Measurements from ENCODE around the gene PTPN3.
"Not testable (repeated sequence)": the region's sequence is repeated elsewhere in the genome, so short reads cannot be mapped to it uniquely, and the experiment has no call there.

The PTPN3 gene, protein sequence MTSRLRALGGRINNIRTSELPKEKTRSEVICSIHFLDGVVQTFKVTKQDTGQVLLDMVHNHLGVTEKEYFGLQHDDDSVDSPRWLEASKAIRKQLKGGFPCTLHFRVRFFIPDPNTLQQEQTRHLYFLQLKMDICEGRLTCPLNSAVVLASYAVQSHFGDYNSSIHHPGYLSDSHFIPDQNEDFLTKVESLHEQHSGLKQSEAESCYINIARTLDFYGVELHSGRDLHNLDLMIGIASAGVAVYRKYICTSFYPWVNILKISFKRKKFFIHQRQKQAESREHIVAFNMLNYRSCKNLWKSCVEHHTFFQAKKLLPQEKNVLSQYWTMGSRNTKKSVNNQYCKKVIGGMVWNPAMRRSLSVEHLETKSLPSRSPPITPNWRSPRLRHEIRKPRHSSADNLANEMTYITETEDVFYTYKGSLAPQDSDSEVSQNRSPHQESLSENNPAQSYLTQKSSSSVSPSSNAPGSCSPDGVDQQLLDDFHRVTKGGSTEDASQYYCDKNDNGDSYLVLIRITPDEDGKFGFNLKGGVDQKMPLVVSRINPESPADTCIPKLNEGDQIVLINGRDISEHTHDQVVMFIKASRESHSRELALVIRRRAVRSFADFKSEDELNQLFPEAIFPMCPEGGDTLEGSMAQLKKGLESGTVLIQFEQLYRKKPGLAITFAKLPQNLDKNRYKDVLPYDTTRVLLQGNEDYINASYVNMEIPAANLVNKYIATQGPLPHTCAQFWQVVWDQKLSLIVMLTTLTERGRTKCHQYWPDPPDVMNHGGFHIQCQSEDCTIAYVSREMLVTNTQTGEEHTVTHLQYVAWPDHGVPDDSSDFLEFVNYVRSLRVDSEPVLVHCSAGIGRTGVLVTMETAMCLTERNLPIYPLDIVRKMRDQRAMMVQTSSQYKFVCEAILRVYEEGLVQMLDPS

DNA sequence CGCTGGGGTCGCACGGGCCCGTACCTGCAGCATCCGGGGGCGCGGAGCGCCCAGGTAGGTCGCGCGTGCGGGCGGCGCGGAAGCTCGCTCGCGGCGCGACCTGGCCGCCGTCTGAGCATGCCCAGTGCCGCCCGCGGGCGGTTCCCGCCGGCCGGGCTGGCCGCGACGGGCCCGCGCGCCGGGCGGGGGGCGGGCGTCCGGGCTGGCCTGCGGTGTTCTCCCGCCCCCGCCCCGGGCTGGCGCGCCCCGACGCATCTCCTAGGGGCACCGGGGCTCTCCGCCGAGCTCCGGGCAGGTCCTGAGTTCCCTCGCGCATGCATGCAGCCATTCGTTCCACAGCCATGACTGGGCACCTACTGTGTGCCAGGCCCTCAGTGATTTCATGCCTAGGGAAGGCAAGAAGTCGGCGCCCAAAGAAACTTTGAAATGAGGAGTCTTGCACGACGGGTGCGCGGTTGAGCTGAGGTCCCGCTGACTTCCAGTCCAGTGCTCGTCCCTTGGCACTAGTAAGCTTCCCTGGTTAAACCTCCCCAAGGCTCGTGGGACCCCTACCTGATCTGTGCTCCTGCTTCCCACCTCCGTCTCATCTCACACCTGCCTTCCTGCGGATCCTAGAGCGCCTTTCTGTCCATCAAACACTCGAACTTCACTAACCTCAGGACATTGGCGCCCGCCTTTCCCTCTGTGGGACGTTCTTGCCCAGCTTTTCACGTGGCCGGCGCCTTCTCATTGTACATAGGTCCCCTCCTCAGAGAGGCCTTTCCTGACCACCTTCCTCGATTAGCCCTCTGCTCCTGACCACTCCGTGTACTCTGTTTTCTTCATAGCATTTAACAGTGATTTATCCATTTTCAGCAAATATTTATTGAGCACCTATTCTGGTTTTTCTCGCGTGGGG lies at the start of gene PTPN3:
Gene PTPN3, minus strand, starts transcription at position 113 of the 898 bp plus-strand sequence. CDS start 34,873 bp downstream, outside the sequence.
- DNase-seq: no peak

DNA sequence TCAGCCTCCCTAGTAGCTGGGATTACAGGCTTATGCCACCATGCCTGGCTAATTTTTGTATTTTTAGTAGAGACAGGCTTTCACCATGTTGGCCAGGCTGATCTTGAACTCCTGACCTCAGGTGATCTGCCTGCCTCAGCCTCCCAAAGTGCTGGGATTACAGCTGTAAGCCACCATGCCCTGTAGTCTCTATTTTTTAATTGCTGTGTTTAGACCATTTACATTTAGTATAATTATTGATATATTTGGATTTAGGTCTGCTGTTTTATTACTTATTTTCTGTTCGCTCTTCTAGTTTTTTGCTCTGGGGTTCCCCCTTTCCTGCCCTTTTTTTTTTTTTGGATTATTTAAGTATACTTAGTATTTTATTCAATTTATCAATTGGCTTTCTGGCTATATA lies 46.8 kb upstream of the PTPN3 start:
- not testable (repeated sequence) for DNase-seq

DNA sequence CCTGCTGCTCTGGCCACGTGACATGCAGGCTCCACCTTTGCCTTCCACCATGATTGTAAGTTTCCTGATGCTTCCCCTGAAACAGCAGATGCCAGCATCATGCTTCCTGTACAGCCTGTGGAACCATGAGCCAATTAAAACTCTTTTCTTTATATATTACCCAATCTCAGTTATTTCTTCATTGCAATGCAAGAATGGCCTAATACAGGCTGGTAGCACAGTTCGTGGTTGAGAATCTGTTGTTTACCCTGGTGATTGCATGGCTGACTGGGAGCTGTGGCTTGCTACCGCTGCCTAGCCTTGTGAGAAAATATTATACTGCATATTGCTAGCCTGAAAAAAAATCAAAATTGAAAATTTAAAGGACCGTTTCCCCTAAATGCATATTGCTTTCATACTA lies 44.8 kb upstream of the PTPN3 start:
- peak; percentile 74 for DNase-seq

DNA sequence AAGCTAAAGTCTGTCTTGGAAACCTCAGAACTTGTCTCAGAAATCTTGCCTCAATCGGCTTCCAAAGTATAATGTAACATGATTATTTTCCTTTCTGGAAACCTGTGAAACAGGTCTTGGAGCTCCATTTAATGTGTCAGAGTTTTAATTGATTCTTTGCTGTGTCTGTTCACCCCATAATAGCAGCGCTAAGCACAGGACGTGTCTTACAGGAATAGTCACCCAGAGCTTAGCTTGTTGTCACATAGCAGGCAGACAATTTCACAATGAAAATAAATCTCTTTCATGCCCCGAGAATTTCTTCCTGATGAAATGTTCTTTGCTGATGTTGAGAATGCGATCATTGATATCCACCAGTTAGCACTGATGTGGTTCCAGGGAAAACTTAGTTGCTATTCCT lies 40.2 kb upstream of the PTPN3 start:
- DNase-seq: no peak

DNA sequence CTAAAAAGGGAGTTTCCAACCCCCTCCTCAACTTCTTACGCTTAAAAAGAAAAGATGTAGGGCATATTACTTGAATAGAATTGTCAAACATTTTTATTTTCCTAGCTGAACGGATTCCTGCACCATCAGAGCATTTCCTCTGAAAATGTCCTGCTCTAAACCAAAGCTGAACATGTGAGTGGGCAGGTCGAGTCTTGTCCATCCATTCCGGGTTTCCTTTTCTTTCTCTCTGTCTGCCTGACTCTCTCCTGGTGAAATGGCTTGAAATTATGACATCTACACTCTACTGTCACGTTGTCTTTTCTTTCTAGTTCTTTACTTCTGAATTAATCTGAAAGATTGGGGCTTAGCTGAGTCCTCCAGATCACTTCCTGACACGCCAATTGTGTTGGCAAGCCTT lies 39.2 kb upstream of the PTPN3 start:
- DNase-seq: no peak

DNA sequence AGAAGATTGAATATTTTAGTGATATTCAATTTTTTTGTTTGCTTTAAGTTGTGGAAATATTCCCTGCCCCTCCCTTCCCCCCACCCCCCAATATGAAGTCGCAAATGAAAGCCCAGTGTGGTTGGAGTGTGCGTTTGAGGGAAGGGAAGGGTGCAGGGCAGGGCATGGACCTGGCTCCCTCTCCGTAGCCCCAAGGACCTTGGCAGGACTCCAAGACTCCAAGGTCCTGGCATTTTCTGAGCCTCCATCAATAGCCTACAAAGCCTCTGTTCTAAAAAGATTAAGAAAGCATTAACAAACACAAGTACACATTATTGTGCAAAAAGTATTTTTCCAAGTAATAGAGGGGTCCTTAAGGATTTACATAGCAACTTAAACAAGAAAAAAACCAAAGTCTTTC lies 38.8 kb upstream of the PTPN3 start:
- DNase-seq: no peak

DNA sequence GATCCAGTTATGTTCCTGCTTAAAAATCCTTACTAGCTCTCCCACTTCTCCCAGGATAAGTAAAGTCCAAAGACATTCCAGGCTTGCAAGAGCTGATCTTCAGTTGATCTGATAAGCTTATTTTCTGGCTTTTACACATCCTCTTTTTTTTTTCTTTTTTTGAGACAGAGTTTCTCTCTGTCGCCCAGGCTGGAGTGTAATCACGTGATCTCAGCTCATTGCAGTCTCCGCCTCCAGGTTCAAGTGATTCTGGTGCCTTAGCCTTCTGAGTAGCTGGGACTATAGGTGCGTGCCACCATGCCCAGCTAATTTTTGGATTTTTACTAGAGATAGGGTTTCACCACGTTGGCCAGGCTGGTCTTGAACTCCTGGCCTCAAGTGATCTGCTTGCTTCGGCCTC lies 37.3 kb upstream of the PTPN3 start:
- DNase-seq: peak; percentile 30

DNA sequence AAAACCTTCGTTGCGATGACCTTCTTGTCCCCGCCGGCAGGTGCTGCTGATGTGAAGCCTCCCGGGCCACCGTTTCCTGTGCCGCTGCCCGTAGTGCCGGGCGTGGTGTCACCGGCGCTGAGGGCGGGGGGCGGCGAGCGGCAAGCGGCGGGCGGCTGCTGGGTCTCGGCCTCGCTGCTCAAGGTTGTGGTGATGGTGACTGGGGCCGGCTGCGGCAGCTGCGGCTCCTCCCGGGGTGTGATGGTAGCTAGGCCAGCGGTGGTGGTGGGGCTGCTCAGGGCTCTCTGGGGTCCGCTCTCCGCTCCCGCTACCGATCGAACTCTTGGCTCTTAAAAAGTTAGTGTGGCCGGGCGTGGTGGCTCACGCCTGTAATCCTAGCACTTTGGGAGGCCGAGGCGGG lies 36.0 kb upstream of the PTPN3 start:
- DNase-seq: no peak

DNA sequence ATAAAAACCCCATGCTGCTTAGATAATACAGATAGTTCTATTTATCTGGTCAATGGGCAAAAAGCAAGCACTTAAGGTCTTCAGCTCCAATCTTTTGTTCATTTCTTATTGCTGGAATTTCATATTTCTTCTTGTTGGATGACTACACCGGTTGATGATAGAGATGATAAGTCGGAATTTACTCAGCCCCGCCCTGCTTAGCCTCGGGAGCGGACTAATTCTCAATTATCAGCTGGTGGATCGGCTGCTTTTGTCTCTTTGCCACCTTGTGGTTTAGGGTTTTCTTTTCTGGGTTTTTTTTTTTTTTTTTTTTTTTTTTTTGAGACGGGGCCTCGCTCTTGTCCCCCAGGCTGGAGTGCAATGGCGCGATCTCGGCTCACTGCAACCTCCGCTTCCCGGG lies 34.5 kb upstream of the PTPN3 start:
- DNase-seq: not testable (repeated sequence)

DNA sequence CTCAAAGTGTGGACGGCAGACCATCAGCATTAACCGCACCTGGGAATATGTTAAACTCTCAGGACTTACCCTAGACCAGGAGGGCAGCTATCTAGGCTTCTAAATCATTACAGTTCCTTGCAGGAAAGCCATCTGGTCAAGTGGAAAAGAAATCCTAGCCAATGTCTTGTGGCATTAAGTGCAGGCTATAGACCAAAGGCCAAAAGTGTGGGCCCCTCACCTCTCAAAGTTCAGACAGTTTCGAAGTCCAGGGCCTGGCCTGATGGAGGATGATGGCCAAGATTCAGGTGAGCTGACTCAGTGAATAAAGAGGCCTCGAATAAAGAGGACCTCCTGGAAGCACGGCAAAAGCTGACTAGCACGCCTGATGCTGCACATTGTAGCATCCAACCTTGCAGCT lies 24.0 kb upstream of the PTPN3 start:
- DNase-seq: no peak

DNA sequence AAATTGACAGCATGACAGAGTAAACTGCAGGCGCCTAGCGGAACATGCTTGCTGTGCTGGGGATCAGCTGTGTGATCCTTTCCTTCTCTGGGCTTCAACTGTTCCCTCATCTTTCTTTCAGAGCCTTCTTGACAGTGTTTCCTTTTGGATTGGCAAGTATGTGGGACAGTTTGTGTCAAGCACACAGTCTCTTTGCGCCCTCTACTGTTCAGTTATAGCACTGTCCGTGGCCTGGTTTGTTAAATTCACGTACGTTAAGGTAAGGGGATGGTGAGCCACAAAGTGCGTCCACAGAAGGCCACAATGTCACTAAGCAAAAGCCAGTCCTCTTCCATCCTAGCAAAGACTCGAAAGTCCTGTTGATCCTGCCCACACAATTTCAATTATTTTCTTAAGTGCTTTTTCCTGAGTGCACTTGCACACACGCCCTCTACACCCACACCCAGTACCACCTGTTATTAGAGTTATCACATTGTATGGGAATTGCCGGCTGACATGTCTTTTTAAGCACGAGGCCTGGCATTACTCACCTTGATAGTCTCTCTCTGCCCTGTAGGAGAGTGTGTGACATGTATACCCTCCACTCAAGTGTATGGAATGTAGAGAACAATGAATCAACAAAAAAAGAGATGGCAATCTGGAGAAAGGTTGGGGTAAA lies 22.5 kb upstream of the PTPN3 start:
- peak; percentile 49 for DNase-seq

DNA sequence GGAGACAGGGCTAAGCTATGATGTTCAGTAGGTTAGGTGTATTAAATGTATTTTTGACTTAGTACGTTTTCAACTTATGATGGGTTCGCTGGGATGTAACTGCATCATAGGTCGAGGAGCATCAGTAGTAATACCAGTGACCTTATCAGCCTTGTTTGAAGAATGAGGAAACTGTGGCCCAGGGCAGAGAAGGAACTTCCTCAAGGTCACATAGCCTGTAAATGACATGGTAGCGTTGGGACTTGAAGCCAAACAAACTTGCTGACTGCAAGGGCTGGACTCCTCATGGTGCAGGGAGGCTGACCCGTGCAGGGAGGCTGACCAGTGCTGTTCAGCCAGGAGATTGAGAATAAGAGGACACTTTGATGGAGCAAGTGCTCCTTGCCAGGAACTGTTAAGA lies 21.3 kb upstream of the PTPN3 start:
- peak; percentile 75 for DNase-seq

DNA sequence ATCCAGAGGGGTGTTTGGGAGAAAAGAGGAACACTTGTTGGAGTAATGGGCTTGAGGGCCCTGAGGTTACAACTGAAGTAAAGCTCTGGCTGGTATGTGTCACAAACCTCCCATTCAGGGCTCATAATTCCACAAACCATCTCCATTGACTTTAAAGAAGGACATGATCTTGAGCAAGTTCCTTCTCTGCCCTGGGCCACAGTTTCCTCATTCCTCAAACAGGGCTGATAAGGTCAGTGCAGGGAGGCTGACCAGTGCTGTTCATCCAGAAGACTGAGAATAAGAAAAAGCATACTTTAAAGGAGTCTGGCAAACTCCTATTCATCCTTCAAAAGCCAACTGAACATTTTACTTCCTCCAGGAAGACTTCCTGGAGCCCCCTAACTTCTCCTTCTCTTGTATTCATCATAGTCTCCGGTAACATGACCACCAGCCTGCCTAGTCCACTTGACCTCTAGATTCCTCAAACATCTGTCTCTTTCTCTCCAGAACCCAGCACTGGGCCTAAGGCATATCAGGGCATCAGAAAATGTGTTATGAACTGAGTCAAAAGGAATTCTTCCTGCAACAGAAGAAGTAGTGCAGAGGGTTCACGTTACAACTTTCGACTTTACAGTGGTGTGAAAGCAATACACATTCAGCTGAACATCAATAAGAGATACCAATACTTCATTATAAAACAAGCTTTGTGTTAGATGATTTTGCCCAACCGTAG lies 20.7 kb upstream of the PTPN3 start:
- DNase-seq: peak; percentile 66

DNA sequence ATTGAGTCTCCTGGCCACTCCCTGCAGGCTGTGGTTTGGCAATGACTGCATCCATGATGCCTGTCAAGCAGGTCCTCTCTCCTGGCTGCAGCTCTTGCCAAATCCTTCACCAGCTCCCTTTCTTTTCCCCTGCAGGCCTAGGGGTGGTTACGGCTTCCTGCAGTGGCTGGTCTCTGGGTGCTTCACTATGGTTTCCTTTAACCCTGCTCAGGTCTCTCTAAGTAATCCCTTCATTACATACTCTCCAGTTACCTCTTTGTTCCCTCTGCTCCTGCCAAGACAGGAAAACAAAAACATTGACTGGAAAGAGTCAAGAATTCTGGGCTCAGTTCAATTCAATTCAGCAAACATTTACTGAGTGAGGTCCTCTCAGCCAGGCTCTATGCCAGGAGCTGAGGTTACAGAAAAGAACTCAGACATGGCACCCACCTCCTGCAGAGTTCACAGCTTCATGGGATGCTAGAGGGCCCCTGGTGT lies 19.8 kb upstream of the PTPN3 start:
- no peak for DNase-seq

DNA sequence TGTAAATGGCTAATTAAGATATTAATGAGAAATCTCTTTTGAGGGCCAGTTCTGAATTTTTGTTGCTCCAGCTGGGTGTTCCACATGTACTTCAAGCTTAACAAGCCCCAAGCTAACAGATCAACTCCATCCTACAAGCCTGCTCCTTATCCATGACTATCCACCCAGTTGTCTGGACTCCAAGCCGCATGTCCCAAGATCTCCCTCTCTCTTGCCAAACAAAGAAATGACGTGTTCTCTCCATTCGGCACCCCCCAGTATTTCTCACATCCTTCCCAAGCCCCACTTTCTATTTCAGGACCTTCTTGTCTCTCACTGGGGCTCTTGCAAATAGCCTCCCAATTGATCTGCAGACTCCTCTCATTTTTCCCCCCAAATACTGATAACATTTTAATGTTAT lies 15.8 kb upstream of the PTPN3 start:
- no peak for DNase-seq

DNA sequence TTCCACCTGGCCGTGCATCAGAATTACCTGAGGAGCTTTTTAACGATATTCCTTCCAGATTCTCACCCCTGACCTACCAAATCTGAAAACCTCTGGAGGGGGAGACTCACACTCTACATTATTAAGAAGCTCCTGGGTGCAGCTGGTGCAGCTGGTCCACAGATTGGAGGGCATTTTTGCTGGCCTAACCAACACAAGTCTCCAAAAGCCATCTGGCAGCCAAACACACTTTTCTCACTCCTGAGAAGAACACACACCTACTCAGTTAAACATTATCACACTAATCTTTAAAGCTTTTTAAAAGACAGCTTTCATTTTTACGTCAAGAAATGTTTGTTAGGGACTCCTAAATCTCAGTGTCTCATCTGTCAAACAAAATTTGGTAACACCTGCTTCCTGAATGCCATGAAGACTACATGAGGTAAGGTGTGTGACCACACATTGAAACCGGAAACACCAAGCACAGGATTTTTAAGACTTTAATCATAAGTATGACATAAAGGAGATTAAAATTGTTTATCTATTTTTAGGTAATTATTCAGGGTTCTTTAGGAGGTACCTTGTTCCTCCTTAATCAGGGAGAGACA lies 14.2 kb upstream of the PTPN3 start:
- DNase-seq: no peak

DNA sequence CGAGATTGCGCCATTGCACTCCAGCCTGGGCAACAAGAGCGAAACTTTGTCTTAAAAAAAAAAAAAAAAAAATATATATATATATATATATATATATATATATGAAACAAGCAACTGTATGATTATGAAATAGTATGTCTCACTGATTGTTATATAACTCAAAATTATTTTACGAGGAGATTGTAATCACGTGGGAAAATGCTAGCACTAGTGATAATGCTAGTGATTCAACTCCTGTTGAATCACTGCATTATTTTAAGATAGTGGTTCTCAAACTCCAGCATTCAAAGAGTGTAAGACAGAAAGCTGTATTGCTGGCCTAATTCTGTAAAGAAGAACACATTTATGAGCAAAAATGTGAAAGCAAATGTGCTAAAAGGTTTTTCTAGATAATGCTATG lies 12.4 kb upstream of the PTPN3 start:
- no peak for DNase-seq

DNA sequence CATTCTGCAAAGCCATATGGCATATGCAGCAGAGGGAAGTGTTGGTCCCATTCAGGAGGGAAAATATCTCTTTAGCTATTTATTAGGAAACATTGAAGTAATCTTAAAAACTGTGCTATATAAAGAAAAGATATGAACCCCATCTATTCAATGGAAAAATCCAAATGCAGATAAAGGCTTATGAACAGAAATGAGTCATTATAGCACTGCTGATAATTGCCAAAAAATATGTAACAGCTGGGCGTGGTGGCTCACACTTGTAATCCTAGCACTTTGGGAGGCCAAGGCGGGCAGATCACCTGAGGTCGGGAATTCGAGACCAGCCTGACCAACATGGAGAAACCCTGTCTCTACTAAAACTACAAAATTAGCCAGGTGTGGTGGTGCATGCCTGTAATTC lies 11.9 kb upstream of the PTPN3 start:
- not testable (repeated sequence) for DNase-seq

DNA sequence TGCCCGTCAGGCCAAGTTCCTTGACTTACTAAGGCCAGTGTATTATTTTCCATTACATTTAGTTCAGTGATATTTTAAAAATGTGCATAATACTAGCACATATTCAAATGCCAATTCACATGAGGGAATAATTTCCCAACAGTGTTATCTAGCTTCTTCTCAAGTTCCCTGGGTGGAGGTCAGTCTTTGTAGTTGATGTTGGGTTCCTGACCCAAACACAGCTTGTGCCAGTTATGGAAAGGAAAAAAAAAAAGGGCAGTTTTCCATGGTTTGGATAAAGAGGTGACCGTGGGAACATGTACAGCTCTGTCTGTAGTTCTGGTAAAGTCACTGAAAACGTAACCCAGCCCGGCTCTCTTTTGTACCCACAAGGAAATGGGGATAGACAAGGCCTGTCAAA lies 11.5 kb upstream of the PTPN3 start:
- no peak for DNase-seq

DNA sequence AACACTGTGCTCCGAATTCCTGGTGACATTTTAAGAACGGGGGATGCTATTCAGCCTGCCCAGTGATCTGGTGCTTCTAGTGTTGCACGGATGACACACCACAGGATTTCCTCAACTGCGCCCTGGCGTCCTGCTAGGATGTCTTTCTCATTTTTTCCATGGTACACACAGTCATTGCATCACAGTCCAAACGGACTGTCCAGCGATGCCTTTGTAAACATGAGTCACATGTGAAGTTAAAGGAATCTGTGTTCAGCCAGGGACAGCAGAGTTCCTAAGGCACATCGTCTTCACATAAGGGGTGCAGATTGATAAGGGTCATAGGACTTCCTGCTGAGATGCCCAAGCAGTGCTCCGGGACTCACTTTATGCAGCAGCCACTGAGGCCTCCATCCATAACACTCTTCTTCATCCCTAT lies 9.3 kb upstream of the PTPN3 start:
- DNase-seq: no peak

DNA sequence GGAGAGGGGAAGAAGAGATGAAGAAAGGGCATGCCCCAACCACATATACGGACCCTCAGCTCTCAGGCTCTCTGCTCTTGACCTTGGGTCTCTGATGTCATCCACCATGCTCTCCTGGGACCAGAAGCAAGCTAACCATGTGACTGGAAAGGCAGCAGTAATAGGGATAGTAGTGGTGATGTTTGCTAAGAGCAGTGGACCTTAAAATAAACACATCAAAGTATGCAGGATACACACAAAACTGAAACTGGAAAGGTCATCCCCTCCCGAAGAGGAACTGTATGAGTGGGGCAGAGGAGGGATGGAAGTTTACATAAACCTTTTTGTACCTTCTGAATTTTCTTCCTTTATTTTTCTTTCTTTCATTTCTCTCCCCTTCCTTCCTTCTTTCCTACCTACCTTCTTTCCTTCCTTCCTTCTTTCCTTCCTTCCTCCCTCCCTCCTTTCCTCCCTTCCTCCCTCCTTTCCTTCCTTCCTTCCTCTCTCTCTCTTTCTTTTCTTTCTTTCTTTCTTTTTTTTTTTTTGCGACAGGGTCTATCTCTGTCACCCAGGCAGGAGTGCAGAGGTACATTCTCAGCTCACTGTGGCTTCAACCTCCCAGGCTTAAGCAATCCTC lies 8.1 kb upstream of the PTPN3 start:
- no peak for DNase-seq

Data from MV-4-11 (cell line).